Measurements from ENCODE around the gene TBC1D2. TPM values are rescaled to one million over a fixed set of nuclear protein-coding genes. Genes with fewer than 3 reads are reported as not detected.
A peak's percentile ranks its signal among the peaks of the same experiment; 100 is the strongest.

TBC1D2 gene
- total RNA-seq, 3 donors from 2014 or later (not counting 1 experiment from before 2014, with no cell fraction given): 5.0 to 8.9 (median 7.0) TPM

GRCh38 chr9:98159301-98159700 lies 96.1 kb downstream of the TBC1D2 start:
- no peaks in the 10 kb centered on the region for H3K27me3 Mint-ChIP-seq (ENCODE audit: low read depth in 2 of 2)
- no peak for ATAC-seq
- peaks cover 18 to 27% of the 10 kb centered on the region in 2 donors for H3K4me1 Mint-ChIP-seq
- H3K36me3 ChIP-seq (ENCODE audit: control insufficient read depth, insufficient read depth, low read length): no peaks in the 10 kb centered on the region
- H3K27me3 ChIP-seq (ENCODE audit: control insufficient read depth, insufficient read depth, low read length): no peaks in the 10 kb centered on the region
- no peak overlapping the region for H3K4me3 Mint-ChIP-seq
- WGBS (ENCODE audit: insufficient coverage): 95% methylated on average over 5 of the region's 5 CpGs
- peaks cover 22% of the 10 kb centered on the region for H3K4me1 ChIP-seq (ENCODE audit: control insufficient read depth, insufficient read depth, low read length)
- intact Hi-C loops (cut with micrococcal nuclease): no loop called here
- no peak overlapping the region for H3K4me3 ChIP-seq (ENCODE audit: low read length)
- no peaks in the 10 kb centered on the region for H3K36me3 Mint-ChIP-seq
- H3K9me3 ChIP-seq (ENCODE audit: control insufficient read depth, insufficient read depth, low read length): no peaks in the 10 kb centered on the region
- peak overlapping the region in 1 of 2 donors; percentile 60 for H3K27ac Mint-ChIP-seq
- no peak for TF ChIP-seq CTCF (IDR thresholded peaks at IDR 0.05)
- no peak for DNase-seq
- no peaks in the 10 kb centered on the region for H3K9me3 Mint-ChIP-seq
- no peak overlapping the region for H3K27ac ChIP-seq (ENCODE audit: low read length)

- peaks cover 14% of the 10 kb centered on the region for H3K4me1 ChIP-seq (ENCODE audit: control insufficient read depth, insufficient read depth, low read length)
- TF ChIP-seq CTCF (IDR thresholded peaks at IDR 0.05): no peak
- 68% methylated on average over 4 of the region's 4 CpGs for whole genome bisulfite sequencing (ENCODE audit: insufficient coverage)
- Mint-ChIP-seq H3K4me3 (no peak overlapping the region), H3K27me3 (ENCODE audit: low read depth in 2 of 2) (no peaks in the 10 kb centered on the region), H3K9me3 (no peaks in the 10 kb centered on the region), H3K36me3 (no peaks in the 10 kb centered on the region), H3K4me1 (peaks cover 7 to 16% of the 10 kb centered on the region in 2 donors), H3K27ac (peak overlapping the region in 1 of 2 donors; percentile 83)
- peak; percentile 41 to 65 (median 52) for ATAC-seq
- intact Hi-C loops (cut with micrococcal nuclease): no loop called here
- DNase-seq: no peak
- H3K36me3 ChIP-seq (ENCODE audit: control insufficient read depth, insufficient read depth, low read length): no peaks in the 10 kb centered on the region
- no peaks in the 10 kb centered on the region for H3K9me3 ChIP-seq (ENCODE audit: control insufficient read depth, insufficient read depth, low read length)
- H3K27me3 ChIP-seq (ENCODE audit: control insufficient read depth, insufficient read depth, low read length): no peaks in the 10 kb centered on the region
- H3K27ac ChIP-seq (ENCODE audit: low read length): no peak overlapping the region
- H3K4me3 ChIP-seq (ENCODE audit: low read length): no peak overlapping the region
These were observed 97.2 kb downstream of the TBC1D2 start for GRCh38 chr9:98158071-98158831.

- no peaks in the 10 kb centered on the region for H3K27me3 Mint-ChIP-seq (ENCODE audit: low read depth in 2 of 2)
- ATAC-seq: no peak
- H3K9me3 Mint-ChIP-seq: no peaks in the 10 kb centered on the region
- no peaks in the 10 kb centered on the region for H3K9me3 ChIP-seq (ENCODE audit: control insufficient read depth, insufficient read depth, low read length)
- intact Hi-C loops (cut with micrococcal nuclease): no loop called here
- H3K4me3 Mint-ChIP-seq: no peak overlapping the region
- H3K36me3 ChIP-seq (ENCODE audit: control insufficient read depth, insufficient read depth, low read length): no peaks in the 10 kb centered on the region
- peaks cover 14% of the 10 kb centered on the region for H3K4me1 ChIP-seq (ENCODE audit: control insufficient read depth, insufficient read depth, low read length)
- no peaks in the 10 kb centered on the region for H3K36me3 Mint-ChIP-seq
- DNase-seq: no peak
- no peak overlapping the region for H3K27ac ChIP-seq (ENCODE audit: low read length)
- H3K4me1 Mint-ChIP-seq: peaks cover 7 to 16% of the 10 kb centered on the region in 2 donors
- no peak for TF ChIP-seq CTCF (IDR thresholded peaks at IDR 0.05)
- 98% methylated on average over 10 of the region's 10 CpGs for WGBS (ENCODE audit: insufficient coverage)
- no peak overlapping the region for H3K4me3 ChIP-seq (ENCODE audit: low read length)
- H3K27me3 ChIP-seq (ENCODE audit: control insufficient read depth, insufficient read depth, low read length): no peaks in the 10 kb centered on the region
- no peak overlapping the region for H3K27ac Mint-ChIP-seq
These were observed 98.1 kb downstream of the TBC1D2 start for GRCh38 chr9:98157372-98157771.

- Histone ChIP-seq H3K4me3 (ENCODE audit: low read length) (no peak overlapping the region), H3K36me3 (ENCODE audit: control insufficient read depth, insufficient read depth, low read length) (no peaks in the 10 kb centered on the region), H3K9me3 (ENCODE audit: control insufficient read depth, insufficient read depth, low read length) (no peaks in the 10 kb centered on the region), H3K27ac (ENCODE audit: low read length) (no peak overlapping the region), H3K27me3 (ENCODE audit: control insufficient read depth, insufficient read depth, low read length) (no peaks in the 10 kb centered on the region), H3K4me1 (ENCODE audit: control insufficient read depth, insufficient read depth, low read length) (peaks cover 14% of the 10 kb centered on the region)
- DNase-seq (no peak), ATAC-seq (no peak)
- Mint-ChIP-seq H3K9me3 (no peaks in the 10 kb centered on the region), H3K27ac (no peak overlapping the region), H3K4me3 (no peak overlapping the region), H3K27me3 (ENCODE audit: low read depth in 2 of 2) (no peaks in the 10 kb centered on the region), H3K4me1 (peaks cover 7 to 14% of the 10 kb centered on the region in 2 donors), H3K36me3 (no peaks in the 10 kb centered on the region)
- 100% methylated on average over 1 of the region's 2 CpGs for WGBS (ENCODE audit: insufficient coverage)
- intact Hi-C loops (cut with micrococcal nuclease): no loop called here
- TF ChIP-seq CTCF (IDR thresholded peaks at IDR 0.05): no peak
These were observed 100.8 kb downstream of the TBC1D2 start for GRCh38 chr9:98154678-98155077.
